Endothelial cell (in vitro differentiated cells): ENCODE data around the gene CENPB. TPM values are rescaled to one million over a fixed set of nuclear protein-coding genes. Genes with fewer than 3 reads are reported as not detected.

Source experiments
- DNase-seq: peaks from one replicate; pipeline ENCODE4 v3.0.0; 2021; ENCODE audit warnings: low spot score
- H3K27ac Mint-ChIP-seq: one replicate; pipeline ENCODE4 v1.8.0; 2021; ENCODE audit warnings: mixed read lengths, inconsistent platforms; ENCODE audit not compliant: unreplicated experiment
- H3K27me3 Mint-ChIP-seq: one replicate; pipeline ENCODE4 v1.8.0; 2021; ENCODE audit warnings: mild to moderate bottlenecking, moderate library complexity, mixed read lengths, inconsistent platforms; ENCODE audit not compliant: unreplicated experiment
- H3K36me3 Mint-ChIP-seq: one replicate; pipeline ENCODE4 v1.8.0; 2021; ENCODE audit warnings: mild to moderate bottlenecking, low read depth, mixed read lengths, inconsistent platforms; ENCODE audit not compliant: unreplicated experiment
- H3K4me1 Mint-ChIP-seq: one replicate; pipeline ENCODE4 v1.8.0; 2021; ENCODE audit warnings: mild to moderate bottlenecking, mixed read lengths, inconsistent platforms; ENCODE audit not compliant: unreplicated experiment
- H3K4me3 Mint-ChIP-seq: one replicate; pipeline ENCODE4 v1.8.0; 2021; ENCODE audit warnings: mild to moderate bottlenecking, mixed read lengths, inconsistent platforms; ENCODE audit not compliant: unreplicated experiment
- H3K9me3 Mint-ChIP-seq: one replicate; pipeline ENCODE4 v1.8.0; 2021; ENCODE audit warnings: mixed read lengths, inconsistent platforms; ENCODE audit not compliant: unreplicated experiment
- total RNA-seq: library from RNA; stranded (reverse); fragmentation: NEBNext Ultra II Directional; extraction: Animal tissue kit (Norgen Biotek cat#: 25700); gene quantifications from one replicate; pipeline ENCODE4 v1.2.1, GENCODE V29; 2021; ENCODE audit not compliant: unreplicated experiment
- TF ChIP-seq, protein P1 (sequence below): fragments of 200-600 bp; sonication (generic); IDR thresholded peaks from one replicate; pipeline ENCODE4 v1.5.0; 2021; ENCODE audit warnings: antibody characterized with exemption; ENCODE audit not compliant: unreplicated experiment

The CENPB gene
- total RNA-seq, 1 donor from 2014 or later = 57.9 TPM

DNA sequence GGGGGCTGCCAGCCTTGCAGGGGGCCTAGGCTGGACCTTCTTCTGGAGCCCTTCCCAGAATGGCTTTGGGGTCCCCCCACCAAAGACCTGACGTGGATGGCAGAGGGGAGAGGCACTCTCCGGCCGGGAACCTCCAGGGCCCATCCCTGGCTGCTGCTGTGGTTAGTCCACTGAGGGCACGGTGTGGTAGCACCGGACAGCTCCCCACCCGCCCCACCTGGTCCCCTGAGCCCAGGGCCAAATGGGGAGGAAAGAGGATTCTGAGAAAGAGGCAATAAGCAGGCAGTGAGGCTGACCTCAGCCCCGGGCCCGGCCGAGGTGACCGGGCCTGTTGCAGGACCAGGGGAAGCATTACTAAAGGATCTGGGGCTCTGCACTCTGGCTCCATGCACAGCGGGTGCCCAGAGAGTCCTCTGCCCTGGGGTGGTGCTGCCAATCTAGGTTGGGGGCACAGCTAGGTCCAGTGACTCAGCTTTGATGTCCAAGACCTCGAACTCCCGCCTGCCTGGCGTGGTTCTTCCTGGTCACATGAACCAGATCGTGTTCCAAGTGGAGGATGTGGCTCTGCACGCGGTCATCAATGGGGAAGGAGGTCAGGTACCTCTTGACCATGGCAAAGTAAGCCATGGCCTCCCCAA lies 2.2 kb downstream of the CENPB start:
- peaks cover 26% of the 10 kb centered on the region for H3K27me3 Mint-ChIP-seq
- no peaks in the 10 kb centered on the region for H3K9me3 Mint-ChIP-seq
- H3K36me3 Mint-ChIP-seq = peaks cover 6% of the 10 kb centered on the region
- peaks cover 13% of the 10 kb centered on the region for H3K4me1 Mint-ChIP-seq
- H3K27ac Mint-ChIP-seq = no peak overlapping the region
- TF ChIP-seq, protein P1, sequence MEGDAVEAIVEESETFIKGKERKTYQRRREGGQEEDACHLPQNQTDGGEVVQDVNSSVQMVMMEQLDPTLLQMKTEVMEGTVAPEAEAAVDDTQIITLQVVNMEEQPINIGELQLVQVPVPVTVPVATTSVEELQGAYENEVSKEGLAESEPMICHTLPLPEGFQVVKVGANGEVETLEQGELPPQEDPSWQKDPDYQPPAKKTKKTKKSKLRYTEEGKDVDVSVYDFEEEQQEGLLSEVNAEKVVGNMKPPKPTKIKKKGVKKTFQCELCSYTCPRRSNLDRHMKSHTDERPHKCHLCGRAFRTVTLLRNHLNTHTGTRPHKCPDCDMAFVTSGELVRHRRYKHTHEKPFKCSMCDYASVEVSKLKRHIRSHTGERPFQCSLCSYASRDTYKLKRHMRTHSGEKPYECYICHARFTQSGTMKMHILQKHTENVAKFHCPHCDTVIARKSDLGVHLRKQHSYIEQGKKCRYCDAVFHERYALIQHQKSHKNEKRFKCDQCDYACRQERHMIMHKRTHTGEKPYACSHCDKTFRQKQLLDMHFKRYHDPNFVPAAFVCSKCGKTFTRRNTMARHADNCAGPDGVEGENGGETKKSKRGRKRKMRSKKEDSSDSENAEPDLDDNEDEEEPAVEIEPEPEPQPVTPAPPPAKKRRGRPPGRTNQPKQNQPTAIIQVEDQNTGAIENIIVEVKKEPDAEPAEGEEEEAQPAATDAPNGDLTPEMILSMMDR = no peak
- peak overlapping the region; percentile 71 for H3K4me3 Mint-ChIP-seq
- no peak for DNase-seq

DNA sequence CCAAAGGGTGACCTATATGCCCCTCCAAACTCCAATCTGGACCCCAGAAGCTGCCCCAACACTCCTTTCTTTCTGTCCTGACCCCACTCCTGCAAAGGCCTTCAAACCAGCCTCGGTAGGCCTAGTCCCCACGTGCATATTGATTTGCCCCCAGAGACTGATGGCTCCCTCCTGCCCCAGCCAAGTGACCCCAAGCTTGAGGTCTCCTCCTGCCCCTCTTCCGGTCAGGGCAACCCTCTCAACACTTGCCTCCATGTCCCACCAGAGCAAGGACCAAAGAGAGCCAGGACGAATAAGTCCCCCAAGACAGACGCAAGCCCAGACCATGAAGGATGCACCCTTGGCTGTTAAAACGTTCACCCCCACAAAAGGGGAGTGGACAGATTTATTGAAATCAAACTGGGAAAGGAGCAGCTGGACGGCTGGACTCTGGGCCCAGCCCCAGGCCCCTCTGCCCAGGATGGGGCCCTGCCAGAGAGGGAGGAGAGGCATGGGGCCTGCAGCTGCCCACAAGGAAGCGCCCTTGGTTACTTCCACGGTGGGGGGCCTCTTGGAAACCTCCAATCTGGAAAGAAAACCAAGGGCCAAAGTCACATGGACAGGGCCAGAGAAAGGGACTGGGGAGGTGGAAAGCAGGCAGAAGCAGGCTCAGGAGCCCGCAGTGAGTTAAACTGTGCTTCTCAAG lies 2.9 kb downstream of the CENPB start:
- TF ChIP-seq, protein P1 = no peak
- peaks cover 13% of the 10 kb centered on the region for H3K4me1 Mint-ChIP-seq
- peaks cover 26% of the 10 kb centered on the region for H3K27me3 Mint-ChIP-seq
- peaks cover 6% of the 10 kb centered on the region for H3K36me3 Mint-ChIP-seq
- no peak overlapping the region for H3K27ac Mint-ChIP-seq
- no peaks in the 10 kb centered on the region for H3K9me3 Mint-ChIP-seq
- H3K4me3 Mint-ChIP-seq = peak overlapping the region; percentile 31
- DNase-seq = no peak

DNA sequence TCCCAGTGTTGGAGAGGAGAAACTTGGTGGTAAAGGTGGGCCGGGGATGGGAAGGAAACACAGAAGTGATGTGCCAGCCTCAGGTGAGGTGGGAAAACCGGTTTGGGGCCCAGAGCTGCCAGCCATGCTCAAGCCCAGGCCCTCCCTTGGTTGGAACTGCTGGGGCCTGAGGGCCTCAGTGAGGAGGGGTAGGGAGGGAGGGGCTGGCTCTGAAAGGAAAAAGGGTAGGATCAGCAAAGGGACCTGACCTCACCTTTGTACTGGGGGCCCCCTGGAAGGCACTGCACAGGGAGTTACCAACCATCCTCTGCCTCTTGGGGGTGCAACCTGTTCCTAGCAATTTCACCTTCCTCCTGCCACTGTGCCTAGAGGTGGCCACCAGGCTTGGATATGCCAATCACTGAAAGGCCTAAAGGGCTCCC lies 3.5 kb downstream of the CENPB start:
- no peak overlapping the region for H3K27ac Mint-ChIP-seq
- peaks cover 13% of the 10 kb centered on the region for H3K4me1 Mint-ChIP-seq
- H3K4me3 Mint-ChIP-seq = no peak overlapping the region
- peaks cover 6% of the 10 kb centered on the region for H3K36me3 Mint-ChIP-seq
- H3K27me3 Mint-ChIP-seq = peaks cover 28% of the 10 kb centered on the region
- no peaks in the 10 kb centered on the region for H3K9me3 Mint-ChIP-seq
- no peak for DNase-seq
- TF ChIP-seq, protein P1 = no peak

DNA sequence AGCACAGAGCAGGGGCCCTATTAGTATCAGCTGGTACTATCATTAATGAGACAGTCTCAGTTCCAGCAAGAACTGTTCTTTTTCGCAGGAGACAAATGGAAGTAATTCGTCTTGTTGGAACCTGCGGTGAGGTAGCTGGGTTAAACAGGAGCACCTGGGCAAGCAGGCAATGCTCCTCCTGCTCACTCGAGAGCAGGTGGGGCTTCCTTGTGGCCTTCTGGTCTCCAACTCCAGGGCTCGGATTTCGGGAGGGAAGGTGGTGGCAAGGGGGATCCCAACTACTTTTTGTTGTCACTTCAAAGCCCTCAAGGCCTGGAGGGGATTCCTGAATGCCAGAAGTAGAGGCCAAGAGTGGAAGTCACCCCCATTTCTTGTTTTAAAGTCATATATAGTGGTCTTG lies 3.9 kb downstream of the CENPB start:
- Mint-ChIP-seq H3K9me3 (no peaks in the 10 kb centered on the region), H3K27me3 (peaks cover 27% of the 10 kb centered on the region), H3K36me3 (peaks cover 6% of the 10 kb centered on the region), H3K4me3 (no peak overlapping the region), H3K4me1 (peaks cover 13% of the 10 kb centered on the region), H3K27ac (no peak overlapping the region)
- TF ChIP-seq, protein P1 = no peak
- DNase-seq = no peak
